GM18907 (cell line): ENCODE results near the gene FTCDNL1.

ENCODE experiments used
- ATAC-seq: cut with Tn5 transposase; IDR thresholded peaks from one replicate; pipeline ENCODE4 v1.9.1; 2021; ENCODE audit warnings: mild to moderate bottlenecking, moderate library complexity; ENCODE audit not compliant: unreplicated experiment

The FTCDNL1 gene

DNA sequence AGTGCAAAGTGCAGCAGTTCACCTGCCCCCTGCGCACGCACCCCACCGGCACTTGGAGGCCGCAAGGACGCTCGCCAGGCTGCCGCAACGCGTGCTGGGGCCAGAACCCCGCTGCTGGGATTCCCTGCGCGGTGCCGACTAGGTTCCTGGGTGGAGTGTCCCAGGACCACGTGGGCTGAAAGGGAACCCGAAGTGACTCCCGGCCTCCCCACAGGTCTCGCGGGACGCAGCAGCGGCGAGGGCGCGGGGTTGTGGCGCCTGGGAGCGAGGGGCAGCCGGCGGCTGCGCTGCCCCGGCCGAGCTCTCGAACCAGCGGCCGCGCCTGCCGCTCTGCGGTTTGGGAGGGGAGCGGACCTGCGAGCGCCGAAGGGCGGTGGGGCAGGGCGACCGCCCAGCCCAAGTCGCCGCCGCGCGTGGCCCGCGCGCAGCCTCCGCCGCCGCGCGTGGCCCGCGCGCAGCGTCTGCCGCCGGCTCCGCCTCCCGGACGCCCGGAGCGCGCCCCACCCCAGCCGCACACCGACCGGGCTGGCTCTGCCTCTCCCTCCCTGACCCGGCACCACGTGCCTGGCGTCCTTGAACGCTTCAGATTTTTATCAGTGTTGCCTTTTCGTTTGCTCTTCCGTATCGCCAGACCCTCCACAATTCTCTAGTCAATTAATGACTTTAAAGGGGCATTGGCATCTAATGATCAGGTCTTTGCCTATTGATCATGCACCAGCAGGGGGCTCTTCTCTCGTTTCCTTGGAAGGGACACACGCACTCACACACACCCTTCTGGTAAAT lies at the start of gene FTCDNL1:
Gene FTCDNL1, minus strand, starts transcription at position 475 of the 783 bp plus-strand sequence. CDS start 2,230 bp downstream, outside the sequence.
- ATAC-seq, result peak; percentile 96

DNA sequence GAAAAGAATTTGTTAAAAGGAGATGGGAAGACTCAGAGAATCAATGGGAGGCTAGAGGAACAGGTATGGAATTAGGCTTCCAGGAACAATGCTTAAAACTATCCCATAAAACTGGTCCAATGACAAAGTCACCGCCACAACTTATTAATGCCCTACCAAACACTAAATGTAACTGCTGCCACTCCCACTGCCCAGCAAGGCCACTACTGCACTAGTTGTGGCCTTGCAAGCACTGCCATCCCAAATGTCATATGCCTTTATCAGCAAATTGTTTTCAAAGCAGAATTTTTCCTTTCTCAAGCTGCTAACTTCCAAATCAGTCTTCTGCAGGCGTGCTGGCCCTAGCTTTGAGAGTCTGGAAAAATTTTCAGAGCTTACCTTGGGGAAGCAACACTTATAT lies 45.6 kb upstream of the FTCDNL1 start:
- ATAC-seq, result no peak

DNA sequence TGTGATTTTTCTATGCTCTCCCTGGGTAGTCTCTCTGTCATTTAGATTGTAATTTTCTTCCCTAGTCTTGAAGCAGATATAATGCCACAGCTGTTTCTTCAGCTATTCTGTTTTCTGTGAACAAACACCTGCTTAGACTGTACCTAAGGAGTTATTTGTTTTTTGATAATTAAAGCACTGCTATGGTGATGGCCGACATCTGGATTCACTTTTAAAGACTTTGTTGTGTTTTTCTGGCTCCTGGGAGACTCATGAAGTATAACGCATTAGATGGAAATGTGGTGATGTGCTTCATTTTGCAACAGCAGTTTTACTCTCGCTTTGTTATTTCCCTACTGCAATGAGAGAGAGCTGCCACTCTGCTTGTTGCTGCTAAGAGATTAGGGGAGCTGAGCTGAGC lies 44.4 kb upstream of the FTCDNL1 start:
- ATAC-seq, result no peak

DNA sequence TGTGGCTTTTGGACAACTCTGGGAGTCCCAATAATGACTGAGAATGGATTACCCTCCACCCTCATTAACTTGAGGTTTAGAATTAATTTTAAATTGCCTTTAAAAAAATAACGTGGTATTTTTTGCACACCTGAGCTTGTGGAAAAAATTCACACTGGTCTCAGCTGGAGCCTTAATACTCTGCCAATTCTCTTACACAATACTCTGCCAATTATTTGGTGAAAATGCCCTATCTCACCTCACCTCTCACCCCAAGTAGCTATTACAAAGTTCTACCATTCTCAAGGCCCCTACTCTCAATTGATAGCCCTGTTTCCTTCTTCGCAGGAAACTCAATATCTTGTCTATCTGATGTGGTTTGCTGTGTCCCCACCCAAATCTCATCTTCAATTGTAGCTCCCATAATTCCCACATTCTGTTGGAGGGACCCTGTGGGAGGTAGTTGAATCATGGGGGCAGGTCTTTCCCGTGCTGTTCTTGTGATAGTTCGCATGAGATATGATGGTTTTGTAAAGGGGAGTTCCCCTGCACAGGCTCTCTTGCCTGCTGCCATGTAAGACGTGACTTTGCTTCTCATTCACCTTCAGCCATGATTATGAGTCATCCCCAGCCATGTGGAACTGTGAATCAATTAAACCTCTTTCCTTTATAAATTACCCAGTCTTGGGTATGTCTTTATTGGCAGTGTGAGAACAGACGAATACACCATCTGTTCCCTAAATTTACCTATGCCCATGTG lies 32.7 kb upstream of the FTCDNL1 start:
- no peak for ATAC-seq

DNA sequence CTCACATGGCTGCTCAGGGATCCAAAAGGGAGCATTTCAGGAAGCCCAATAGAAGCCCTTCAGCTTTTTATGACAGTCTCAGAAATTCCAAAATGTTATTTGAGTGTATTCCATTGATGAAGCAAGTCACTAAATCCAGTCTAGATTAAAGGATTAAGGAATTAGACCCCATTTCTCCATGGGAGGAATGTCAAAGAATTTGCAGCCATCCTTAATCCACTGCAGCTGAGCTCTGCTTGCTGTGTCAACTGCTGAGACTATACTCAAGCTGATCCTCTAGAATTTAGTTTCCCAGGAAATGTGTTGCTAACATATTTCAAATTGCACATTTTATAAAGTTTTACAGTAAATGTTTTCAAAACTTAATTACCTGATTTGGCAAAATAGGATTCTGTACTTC lies 31.7 kb upstream of the FTCDNL1 start:
- ATAC-seq, result no peak

DNA sequence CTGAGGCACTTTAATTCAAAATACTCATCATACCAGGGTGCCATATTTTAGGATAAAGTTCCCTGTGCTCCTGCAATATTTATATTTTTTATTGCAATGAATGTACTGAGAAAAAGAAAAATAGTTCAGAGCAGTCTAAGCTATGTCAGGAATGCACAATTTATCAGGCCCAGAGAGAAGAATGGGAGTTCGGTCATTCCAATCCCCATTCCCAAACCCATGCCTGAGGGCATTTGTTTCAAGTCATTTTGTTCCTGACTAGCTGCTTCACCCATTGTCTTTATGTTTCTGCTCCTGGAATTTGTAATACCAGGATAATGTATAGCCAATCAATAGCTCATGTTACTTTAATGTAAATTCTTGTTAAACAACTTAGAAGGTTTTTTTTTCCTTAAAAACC lies 24.4 kb upstream of the FTCDNL1 start:
- ATAC-seq, result no peak

DNA sequence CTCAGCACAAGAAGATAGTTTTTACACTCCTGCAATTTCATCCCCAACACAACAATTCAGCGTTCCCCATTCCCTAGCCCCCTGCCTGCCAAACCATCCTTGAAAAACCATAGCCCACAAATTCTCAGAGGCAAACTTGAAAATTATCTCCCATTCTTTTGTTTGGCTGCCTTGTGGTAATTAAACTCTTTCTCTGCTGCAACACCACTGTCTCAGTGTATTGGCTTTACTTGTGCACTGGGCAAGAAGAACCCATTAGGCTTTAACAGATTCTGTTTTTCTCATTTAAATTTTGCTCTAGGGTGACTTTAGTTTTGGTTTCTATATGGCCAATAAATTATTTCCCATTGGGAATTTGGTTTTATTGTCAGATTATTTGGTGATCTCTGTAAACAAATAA lies 23.2 kb upstream of the FTCDNL1 start:
- no peak for ATAC-seq

DNA sequence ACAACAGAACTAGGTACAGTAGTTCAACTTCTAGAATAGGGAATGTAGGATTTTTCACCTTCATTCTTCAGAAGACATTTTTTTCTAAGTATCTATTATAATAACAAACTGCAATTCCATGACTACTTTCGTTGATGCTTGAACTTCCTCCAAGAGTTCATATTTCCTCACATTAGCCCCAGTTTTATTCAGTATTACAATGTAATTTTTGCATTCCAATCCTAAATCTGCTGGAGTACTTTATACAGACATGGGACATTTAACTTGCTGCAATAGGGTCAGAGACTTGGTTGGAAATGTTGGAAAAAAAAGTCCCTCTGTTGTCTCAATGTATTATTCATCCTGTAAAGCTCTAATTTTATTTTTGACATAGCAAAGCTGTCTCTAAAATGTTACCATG lies 19.6 kb upstream of the FTCDNL1 start:
- ATAC-seq, result no peak

DNA sequence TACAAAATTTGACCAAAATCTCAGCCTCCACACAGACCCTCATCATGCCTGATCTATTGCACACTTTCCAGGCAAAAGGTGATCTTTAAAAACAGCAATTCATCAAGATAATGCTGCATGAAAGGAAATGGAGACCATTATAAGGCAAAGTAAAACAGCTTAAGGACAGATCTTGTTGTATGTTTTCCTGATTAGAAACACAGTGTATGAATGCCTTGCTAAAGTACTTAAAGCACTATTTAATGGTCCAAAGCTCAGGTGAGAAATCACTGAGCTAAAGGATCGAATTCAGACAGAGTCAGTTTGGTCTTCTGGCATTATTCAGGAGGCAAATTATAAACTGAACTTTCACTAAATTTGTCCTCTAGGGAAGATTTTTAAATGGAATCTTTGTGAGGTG lies 18.7 kb upstream of the FTCDNL1 start:
- no peak for ATAC-seq

DNA sequence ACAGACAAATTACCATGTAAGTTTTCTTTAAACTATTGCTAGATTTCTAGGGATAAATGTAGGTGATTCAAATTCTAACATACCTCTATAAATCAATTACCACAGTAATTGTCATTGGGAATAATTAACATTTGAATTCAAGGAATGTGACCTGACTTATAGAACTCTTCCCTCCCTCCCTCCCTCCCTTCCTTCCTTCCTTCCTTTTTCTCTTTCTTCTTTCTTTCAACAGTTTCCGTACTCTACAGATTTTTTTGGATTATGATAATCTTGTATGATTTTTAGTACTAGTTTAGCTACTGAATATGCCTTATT lies 18.2 kb upstream of the FTCDNL1 start:
- no peak for ATAC-seq

DNA sequence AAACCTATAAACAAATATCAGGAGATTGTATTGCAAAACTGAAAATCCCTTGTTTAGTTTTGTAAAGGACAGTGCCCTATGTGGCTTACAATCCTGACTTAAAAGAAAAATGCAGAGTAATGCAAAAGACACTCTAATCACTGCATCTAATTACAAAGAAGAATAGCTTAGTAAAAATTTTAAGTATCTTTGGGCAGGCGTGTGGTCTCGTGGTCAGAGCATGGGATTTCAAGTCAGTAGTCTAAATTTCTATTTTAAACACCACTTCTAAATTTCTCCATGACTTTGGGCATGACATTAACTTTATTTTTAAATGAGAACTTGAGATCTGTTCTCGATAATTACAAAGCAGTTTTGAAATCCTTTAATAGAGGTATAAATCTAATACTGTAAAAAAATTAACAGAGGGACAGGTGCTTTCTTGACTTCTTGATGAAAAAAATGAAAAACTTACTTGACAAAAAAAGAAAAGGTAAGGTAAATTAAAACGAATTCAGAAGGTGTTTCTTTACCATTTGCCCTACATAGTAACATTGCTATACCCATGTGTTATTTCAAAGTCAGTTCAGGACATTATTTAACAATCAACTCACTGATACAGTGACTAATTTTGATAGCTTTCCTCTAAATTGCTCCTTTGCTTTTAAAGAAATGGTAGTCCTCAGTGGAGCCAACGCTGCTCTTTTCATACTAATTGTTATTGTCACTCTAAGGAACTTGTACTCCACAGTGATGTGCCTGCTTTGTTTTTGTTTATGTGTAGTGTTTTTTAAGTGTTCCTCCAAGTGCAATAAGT lies 17.6 kb upstream of the FTCDNL1 start:
- ATAC-seq, result no peak

DNA sequence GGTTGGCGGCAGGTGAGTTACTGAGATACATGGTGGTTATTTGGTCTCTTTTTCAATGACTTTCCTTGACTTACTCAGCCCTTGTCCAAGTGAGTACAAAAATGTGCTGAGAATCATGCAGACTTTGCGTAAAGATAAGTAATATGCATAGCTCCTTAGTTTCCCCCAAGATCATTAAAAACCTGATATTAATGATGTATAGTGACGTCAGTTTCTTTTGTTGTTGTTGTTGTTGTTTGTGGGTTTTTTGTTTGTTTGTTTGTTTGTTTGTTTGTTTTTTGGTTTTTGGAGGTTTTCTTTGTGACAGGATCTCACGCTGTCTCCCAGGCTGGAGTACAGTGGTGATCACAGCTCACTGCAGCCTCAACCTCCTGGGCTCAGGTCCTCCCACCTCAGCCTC lies 14.9 kb upstream of the FTCDNL1 start:
- no peak for ATAC-seq

DNA sequence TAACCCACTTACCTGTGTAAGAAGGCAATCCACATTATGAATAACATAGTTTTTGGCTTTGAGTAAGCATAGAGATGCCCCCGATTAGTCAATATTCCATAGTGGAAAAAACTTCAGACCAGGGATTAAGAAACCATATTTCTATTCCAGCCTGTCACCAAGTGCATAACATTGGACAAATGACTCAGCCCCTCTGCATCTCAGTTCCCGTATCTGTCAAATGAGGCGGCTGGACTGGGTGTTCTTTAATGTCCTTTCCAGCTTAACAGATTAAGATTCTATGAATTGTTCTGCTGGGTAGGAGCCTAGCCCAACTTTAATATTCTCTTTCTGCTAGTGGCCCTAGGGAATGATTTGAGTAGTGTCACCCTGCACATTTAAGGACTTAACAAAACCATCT lies 11.8 kb upstream of the FTCDNL1 start:
- ATAC-seq, result no peak

DNA sequence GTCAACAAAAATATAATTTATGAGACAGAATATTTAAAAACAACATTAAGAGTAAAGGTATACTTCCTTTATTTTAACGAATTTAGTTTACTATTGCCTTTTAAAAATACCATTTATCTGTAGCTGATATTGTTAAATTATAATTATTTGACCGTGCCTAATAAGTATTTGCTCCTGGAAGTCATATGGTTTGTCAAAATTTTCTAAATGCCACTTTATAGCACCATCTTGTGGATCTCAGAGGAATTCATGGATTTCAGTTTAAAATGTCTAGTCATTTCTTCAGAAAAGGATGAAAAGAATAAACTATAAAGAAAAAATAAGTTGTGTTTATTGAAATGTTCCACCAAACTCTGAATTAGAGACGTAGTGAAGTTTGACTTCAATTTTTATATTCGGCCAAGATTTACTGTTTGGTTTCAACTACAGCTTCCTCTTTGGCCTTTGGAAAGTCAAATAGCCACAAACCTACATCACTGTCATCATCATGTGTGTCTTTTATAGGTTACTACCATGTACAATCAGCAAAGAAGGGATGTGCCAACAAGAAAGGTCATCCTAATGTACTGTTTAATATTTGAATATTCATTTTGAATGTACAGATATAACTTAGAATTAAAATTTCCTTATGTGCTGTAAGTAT lies 10.3 kb upstream of the FTCDNL1 start:
- no peak for ATAC-seq

DNA sequence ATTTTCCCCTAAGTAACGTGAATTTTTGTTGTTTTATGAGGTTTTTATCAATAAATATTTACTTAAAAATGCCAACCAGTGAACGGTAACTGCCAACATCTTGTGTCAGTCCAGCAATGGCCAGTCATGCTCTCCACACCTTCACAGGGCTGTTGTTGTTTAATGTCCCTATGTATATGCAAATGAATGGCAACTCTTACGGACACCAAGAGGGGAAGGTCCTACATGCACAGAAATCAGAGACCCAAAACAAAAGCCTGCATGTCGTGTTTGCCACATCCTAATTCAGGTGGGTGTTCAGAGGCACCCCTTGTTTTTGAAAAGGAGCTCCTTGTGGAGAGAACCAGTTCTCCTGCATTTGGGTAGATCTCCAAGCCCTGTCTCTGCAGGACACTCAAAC lies 4.8 kb upstream of the FTCDNL1 start:
- no peak for ATAC-seq

DNA sequence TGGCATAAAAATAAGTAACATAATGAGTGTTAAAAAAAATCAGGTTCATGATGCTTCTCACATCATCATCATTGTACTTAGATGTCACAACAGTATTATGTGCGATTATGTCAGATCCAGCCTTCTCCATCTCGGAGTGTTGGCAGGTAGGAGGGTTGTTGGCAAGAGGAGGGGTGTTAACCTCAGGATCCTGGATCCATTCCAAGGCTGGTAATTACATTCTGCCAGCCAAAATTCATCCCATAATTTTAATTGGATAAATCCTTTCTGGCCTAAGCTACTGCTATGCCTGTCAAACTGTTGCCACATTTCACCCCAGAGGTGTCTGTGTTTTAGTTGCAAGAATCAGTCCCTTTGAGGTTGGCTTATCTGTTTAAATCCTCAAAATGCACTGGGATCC lies 891 bp upstream of the FTCDNL1 start:
- no peak for ATAC-seq

DNA sequence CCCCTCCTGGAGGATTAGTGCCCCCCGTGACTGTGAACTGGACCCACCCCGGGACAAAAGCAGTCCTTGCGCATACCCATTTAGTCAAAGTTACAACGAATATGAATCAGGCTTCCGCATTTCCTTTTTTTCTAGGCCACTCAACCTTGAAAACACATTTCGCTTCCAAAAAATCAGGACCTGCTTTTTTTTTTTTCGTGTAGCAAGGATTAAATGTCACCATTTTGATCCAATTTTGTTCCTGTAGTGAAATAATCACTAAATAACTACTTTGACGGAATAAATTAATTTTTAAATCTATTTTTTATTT lies 464 bp upstream of the FTCDNL1 start:
- ATAC-seq, result no peak

DNA sequence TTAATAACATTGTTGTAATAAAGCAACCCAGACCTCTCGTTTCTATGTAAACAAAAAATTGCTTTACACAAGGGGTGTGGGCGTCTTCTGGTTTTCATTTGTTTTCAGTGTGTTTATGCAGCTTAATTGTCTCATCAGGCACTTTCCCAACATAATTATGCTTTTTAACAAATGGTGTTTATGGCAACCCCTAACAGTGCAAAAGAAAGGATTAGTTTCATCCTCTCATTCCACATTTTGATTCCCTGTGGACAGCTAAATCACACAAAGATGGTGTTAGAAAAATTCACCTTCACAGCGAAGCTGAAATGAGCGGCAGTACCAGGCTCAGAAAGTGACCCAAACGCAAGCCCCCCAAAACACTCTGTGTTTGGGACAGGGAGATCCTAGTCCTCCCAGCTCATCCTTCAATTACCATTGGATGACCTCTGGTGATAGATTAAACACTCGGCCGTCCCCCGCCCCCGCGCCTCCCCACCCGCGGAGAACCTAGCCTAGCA lies 724 bp downstream of the FTCDNL1 start:
- no peak for ATAC-seq

DNA sequence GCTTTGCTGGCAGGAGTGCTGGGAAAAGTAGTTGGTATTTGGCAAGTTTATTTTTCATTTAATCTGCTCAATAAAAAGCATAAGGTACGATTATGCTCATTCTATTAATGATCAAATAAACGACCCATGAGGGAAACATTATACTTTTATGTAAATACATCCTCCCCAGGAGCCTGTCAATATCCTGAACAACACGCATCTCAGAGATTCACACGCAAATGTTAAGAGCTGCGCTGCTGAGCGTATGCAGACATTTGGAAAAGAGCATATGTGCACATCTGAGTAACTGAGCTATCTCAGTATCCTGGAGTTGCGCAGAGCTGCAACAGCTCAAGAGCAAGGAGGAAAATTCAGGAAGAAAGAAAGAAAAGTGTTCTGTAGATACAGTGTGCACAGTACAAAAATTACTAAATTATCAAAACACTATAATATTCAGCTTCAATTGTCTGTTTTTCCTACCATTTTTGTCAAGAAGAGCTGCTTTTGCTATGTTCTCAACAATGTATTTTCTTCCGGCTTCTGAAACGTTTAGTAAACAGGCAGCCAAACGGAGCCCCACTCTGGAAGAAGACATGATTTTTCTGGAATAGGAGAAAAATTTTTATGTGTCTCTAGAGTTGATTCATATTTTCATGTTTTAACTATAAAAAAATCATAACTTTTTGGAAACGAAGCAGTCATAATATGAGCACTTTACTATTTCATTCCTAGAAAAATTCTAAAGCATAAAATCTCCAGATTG lies 2.4 kb downstream of the FTCDNL1 start:
- ATAC-seq, result no peak

DNA sequence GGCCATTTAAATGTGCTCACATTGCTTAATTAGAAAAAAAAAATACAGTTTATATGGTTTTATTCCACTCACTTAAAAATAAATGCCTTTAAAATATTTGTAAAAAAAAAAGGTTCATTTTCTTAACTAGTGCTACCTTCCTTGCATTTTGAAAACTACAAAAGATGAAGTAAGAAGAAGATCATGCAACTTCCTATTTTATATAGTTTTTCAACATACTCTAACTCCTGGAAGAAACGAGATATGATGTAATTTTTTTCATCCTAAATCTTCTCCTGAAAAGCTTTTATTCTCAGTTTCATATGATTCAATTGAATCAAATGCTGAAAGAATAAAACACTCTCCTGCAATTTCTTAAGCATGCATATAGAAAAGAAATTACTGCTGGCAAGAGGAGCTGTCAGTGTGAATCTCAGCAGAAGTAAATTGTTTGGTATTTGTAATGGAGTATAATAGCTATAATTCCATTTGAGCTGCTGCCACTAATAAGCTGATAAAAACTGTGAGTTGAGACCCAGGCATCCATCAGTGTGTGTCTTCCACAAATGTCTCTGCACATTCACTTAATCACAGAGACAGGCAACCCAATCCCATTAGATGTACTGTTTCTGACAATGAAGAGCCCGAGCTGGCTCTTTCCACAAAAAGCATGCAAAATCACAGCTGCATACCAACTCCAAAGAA lies 3.7 kb downstream of the FTCDNL1 start:
- ATAC-seq, result no peak
